HG03354 (cell line): ENCODE data around the gene TOMT.
"Not testable (repeated sequence)": the region's sequence is repeated elsewhere in the genome, so short reads cannot be mapped to it uniquely, and the experiment has no call there.

ENCODE experiments used
- ATAC-seq: cut with Tn5 transposase; IDR thresholded peaks from one replicate; pipeline ENCODE4 v1.9.1; 2021; ENCODE audit warnings: mild to moderate bottlenecking; ENCODE audit not compliant: unreplicated experiment, poor library complexity, severe bottlenecking

The TOMT gene

GRCh38 chr11:72122607-72123006, 16.9 kb downstream of the TOMT start:
- ATAC-seq = no peak

- no peak for ATAC-seq
Observed at GRCh38 chr11:72123117-72123653, 17.5 kb downstream of the TOMT start.

DNA sequence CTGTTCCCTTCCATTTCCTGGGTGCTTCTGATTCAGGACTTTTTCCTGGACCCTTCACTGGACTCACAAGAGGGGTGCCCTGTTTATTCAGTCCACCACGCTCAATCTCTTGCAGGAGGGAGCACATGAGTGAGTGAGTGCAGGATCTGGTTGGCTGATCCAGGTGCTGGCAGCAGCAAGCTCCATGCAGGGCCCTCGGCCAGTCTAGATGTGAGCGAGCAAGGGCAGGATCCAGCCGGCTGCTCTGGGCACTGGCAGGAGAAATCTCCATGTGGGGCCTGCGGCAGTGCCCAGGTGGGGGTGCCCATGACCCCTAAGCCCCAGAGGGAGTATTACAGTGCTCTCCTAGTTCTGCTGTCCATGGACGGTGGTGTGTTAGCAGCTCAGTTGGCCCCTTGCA, 18.3 kb downstream of the TOMT start:
- ATAC-seq = no peak

- no peak for ATAC-seq
Observed at GRCh38 chr11:72125956-72126355, 20.2 kb downstream of the TOMT start.

DNA sequence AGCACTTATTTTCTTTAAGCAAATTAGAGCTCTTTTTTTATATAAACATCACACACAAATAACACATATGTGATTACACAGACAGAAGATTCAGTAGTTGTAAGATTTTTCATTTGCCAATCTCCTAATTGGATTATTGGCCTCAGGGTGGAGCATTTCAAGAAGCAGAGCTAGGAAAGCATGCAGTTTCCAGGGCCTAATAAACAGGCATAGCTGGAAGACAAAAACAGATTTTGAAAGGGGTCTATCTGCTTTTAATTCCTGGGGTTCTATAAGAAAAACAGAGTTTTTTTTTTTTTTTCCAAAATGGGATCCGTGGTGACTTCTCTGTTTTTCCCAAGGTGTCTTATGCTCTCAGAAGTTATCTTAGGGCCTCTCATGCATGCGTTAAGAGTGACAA, 22.2 kb downstream of the TOMT start:
- no peak for ATAC-seq

- no peak for ATAC-seq
Observed at GRCh38 chr11:72129381-72129780, 23.7 kb downstream of the TOMT start.

DNA sequence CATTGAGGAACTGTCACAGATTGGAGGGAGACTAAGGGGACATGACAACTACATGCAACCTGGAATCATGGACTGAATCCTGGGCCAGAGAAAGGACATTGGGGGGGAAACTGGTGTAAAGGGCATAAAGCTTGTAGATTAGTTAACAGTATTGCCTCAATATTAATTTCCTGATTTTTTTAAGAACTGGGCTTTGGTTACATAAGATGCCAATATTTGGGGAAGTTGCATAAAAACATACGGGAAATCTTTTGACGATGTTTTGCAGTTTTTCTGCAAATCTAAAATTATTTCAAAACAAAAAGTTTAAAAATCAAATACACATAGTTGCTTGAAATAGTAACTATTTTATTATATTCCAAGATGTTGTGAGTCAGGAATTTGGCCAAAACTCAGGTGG, 26.9 kb downstream of the TOMT start:
- no peak for ATAC-seq

DNA sequence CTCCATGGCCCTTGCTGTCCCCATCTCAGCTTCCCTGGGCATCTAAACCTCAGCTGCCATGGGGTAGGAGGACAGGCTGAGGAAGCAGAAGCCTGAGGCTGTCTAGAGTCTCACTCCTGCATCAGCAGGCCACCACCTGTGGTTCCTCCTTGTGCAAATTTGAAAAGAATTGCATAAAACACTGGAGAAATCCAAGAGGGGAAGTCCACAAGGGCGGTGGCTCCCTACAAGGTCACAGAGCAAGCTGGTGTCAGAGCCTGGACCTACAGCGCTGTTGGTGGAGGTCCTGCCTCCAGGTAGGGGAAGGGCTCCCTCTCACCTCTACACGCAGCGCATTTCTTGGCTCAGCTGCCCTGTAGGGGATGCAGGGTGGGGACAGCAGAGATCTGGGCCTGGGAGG, 29.7 kb downstream of the TOMT start, which contains the start of gene FOLR3:
Gene FOLR3, plus strand, starts transcription at position 253 of the 400 bp plus-strand sequence. CDS start 228 bp downstream, outside the sequence.
- ATAC-seq = not testable (repeated sequence)

DNA sequence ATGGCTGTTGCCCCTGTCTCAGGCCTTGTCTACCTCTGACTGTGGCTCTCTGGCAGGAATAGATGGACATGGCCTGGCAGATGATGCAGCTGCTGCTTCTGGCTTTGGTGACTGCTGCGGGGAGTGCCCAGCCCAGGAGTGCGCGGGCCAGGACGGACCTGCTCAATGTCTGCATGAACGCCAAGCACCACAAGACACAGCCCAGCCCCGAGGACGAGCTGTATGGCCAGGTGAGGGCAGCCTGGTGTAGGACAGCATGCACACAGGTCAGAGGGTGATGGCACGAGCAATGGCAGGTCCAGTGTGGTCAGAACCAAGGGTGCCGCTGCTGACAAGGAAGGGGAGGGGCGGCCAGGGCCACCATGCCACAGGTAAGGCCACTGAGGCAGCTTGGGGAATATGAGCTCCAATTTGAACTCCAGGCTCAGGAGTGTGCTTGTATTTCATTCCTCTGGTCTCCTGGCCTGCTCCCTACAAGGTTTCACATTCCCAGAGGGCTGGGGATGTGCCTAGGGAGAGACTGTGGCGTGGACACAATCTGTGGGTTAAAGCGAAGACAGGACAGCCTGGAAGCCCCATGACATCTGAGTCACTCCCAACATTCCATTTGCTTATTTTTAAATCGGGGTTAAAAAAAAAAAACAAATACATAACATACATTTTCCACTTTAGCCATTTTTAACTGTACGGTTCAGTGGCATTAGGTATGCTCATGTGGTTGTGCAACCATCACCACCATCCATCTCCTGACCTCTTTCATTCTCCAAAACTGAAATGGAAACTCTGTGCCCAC, 30.4 kb downstream of the TOMT start:
- ATAC-seq = no peak

DNA sequence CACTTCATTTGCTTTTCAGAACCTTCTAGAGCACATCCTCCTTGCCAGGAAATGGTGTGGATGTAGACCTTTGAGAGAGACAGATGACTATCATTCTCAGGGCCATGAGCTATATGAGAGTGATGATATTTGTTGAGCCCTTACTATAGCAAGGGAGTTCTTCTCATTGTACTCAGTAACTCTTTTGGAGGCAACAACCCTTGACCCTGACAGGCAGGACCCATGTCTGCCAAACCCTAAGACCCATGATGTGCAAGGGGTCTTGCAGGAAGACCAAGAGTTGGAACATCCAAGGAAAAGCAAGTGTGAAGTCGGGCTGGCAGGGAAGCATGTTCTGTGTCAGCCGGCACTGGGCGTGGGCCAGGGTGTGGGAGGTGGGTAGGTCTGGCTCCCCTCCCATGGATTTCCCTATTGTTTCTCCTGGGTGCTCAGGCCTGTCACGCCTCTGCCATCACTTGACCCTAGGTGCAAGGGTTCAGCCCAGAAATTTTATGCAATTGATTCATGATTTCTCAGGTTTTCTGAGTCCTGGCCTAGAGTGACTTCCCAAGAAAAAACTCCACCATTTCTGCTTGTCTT, 31.0 kb downstream of the TOMT start:
- ATAC-seq = no peak

GRCh38 chr11:72138821-72139390, 33.2 kb downstream of the TOMT start:
- ATAC-seq = no peak

GRCh38 chr11:72139500-72139899, 33.8 kb downstream of the TOMT start:
- ATAC-seq = no peak

DNA sequence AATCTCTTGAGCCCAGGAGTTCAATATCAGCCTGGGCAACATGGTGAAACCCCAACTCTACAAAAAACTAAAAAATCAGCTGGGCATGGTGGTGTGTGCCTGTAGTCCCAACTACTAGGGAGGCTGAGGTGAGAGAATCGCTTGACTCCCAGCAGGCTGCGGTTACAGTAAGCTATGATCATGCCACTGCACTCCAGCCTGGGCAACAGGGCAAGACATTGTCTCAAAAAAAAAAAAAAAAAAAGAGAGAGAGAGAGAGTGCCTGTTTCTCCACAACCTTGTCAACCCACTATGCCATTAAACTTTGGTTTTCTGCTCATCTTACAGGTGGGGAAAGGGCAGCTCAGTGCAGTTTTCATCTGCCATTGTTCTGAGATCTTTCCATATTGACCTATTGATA, 34.9 kb downstream of the TOMT start:
- ATAC-seq = no peak

- no peak for ATAC-seq
Observed at GRCh38 chr11:72141066-72141465, 35.3 kb downstream of the TOMT start.

DNA sequence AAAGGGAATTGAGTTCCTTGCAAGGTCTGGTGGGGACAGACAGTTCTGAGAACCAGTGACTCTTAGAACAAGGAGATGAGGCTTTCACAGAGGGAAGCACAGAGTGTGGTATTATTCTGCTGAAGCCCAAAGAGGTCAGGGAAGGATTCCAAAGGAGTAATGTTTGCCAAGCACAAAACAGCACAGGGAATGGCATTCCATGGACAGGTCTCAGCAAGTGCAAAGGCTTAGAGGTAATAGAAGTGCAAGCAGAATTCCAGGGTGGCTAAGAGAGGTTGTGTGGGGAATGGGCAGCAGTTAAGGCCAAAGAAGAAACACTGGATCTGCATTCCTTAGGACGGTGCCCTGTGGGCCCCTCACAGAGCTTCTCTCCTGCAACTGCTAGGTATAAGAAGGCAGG, 36.4 kb downstream of the TOMT start:
- not testable (repeated sequence) for ATAC-seq

GRCh38 chr11:72142543-72142942, 36.8 kb downstream of the TOMT start:
- not testable (repeated sequence) for ATAC-seq

DNA sequence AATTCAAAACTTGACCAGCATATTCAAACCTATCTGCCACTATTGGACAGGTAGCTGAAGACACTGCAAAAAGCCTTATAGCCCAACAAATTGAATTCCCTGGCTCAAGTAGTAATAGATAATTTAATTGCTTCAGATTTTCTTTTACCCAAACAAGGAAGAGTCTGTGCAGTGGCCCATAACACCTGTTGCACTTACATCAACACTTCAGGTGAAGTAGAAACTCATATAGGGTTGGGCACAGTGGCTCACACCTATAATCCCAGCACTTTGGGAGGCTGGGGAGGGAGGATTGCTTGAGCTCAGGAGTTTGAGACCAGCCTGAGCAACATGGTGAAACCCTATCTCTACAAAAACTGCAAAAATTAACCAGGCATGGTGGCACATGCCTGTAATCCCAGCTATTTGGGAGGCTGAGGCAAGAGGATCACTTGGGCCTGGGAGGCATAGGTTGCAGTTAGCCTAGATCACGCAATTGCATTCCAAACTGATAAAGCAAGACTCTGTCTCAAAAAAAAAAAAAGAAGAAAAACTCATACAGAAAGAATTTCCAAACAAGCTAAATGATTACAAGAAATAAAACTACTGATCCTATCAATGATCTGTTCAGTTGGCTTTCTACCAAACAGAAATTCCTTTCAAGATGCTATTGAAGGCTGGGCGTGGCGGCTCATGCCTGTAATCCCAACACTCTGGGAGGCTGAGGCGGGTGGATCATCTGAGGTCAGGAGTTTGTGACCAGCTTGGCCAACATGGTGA, 39.3 kb downstream of the TOMT start:
- no peak for ATAC-seq

GRCh38 chr11:72146625-72147024, 40.9 kb downstream of the TOMT start:
- no peak for ATAC-seq

DNA sequence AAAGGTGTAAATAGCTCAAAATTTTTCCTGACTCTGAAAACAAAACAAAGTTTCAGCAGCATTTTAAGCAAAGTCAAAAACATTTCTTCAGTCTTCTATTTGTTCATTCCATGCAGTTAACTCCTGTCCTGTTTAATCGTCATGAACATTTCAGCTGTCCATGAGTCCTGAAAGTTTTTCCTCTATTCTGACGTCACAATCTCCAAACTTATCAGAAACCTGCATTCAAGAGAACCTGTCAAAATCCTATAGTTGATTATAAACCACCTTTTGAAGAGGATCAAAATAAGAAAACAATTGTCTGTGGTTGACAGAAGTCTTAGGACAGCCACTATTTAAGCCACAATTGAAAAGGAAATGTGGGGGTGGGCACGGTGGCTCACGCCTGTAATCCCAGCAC, 45.2 kb downstream of the TOMT start:
- no peak for ATAC-seq

- not testable (repeated sequence) for ATAC-seq
Observed at GRCh38 chr11:72153874-72154273, 48.1 kb downstream of the TOMT start.
